ENCODE data around the gene NDP.

DNA sequence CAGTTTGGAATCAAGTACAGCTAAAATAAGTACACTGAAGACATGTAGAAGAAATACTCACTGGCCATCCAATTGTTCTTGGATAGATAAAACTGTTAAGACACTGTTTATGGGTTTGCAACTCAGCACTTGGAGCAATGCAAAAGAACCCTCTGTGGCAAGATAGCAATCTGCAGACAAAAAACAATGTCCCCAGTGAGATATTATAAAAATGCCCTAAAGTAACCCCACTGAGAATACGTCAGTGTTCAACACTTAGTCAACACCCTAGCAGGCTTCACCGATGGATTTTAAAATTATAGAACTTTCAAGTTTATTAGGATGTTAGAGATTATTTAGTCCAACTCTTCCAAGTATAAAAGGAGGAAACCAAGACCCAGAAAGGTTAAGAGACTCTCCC lies 47.5 kb upstream of the NDP start:
- TF ChIP-seq, protein P1, sequence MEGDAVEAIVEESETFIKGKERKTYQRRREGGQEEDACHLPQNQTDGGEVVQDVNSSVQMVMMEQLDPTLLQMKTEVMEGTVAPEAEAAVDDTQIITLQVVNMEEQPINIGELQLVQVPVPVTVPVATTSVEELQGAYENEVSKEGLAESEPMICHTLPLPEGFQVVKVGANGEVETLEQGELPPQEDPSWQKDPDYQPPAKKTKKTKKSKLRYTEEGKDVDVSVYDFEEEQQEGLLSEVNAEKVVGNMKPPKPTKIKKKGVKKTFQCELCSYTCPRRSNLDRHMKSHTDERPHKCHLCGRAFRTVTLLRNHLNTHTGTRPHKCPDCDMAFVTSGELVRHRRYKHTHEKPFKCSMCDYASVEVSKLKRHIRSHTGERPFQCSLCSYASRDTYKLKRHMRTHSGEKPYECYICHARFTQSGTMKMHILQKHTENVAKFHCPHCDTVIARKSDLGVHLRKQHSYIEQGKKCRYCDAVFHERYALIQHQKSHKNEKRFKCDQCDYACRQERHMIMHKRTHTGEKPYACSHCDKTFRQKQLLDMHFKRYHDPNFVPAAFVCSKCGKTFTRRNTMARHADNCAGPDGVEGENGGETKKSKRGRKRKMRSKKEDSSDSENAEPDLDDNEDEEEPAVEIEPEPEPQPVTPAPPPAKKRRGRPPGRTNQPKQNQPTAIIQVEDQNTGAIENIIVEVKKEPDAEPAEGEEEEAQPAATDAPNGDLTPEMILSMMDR (IDR thresholded peaks at IDR 0.05 in 2 of 3, conservative IDR thresholded peaks at IDR 0.05 in 1 of 3; ENCODE audit: borderline replicate concordance in 1 of 3, insufficient read depth in 1 of 3, low read depth in 2 of 3, low read length in 2 of 3), result no peak
- no peak for TF ChIP-seq FOSL1 (IDR thresholded peaks at IDR 0.05; ENCODE audit: low read depth)
- no peak for TF ChIP-seq SP1 (IDR thresholded peaks at IDR 0.05; ENCODE audit: low read depth)
- TF ChIP-seq, protein P2, sequence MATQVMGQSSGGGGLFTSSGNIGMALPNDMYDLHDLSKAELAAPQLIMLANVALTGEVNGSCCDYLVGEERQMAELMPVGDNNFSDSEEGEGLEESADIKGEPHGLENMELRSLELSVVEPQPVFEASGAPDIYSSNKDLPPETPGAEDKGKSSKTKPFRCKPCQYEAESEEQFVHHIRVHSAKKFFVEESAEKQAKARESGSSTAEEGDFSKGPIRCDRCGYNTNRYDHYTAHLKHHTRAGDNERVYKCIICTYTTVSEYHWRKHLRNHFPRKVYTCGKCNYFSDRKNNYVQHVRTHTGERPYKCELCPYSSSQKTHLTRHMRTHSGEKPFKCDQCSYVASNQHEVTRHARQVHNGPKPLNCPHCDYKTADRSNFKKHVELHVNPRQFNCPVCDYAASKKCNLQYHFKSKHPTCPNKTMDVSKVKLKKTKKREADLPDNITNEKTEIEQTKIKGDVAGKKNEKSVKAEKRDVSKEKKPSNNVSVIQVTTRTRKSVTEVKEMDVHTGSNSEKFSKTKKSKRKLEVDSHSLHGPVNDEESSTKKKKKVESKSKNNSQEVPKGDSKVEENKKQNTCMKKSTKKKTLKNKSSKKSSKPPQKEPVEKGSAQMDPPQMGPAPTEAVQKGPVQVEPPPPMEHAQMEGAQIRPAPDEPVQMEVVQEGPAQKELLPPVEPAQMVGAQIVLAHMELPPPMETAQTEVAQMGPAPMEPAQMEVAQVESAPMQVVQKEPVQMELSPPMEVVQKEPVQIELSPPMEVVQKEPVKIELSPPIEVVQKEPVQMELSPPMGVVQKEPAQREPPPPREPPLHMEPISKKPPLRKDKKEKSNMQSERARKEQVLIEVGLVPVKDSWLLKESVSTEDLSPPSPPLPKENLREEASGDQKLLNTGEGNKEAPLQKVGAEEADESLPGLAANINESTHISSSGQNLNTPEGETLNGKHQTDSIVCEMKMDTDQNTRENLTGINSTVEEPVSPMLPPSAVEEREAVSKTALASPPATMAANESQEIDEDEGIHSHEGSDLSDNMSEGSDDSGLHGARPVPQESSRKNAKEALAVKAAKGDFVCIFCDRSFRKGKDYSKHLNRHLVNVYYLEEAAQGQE (IDR thresholded peaks at IDR 0.05; ENCODE audit: low read depth), result no peak
- TF ChIP-seq POLR2A (IDR thresholded peaks at IDR 0.05; ENCODE audit: borderline replicate concordance, extremely low read depth, insufficient read depth, insufficient read length), result no peak
- TF ChIP-seq CBX3 (IDR thresholded peaks at IDR 0.05; ENCODE audit: low read depth), result no peak

All from HCT116 (cell line).